SU-DHL-6 (cell line): ENCODE measurements around the gene STIM2.
A peak's percentile ranks its signal among the peaks of the same experiment; 100 is the strongest.

ENCODE experiments used
- H2AFZ ChIP-seq: fragments of 200-600 bp; sonication (generic); 2 replicates; pipeline ENCODE4 v1.6.1; 2014; ENCODE audit warnings: low read depth, mild to moderate bottlenecking, moderate library complexity, mixed read lengths, antibody characterized with exemption, low read length; ENCODE audit not compliant: severe bottlenecking
- H3F3A ChIP-seq: fragments of 200-600 bp; shearing (Covaris generic); 2 replicates; pipeline ENCODE4 v1.6.0; 2016; ENCODE audit warnings: antibody characterized with exemption, mild to moderate bottlenecking; ENCODE audit not compliant: insufficient read depth
- H3K27ac ChIP-seq: fragments of 200-600 bp; sonication (generic); 2 replicates; pipeline ENCODE4 v1.5.1; 2016; ENCODE audit warnings: low read depth, mild to moderate bottlenecking, low read length, moderate library complexity, mixed read lengths
- H3K27me3 ChIP-seq: fragments of 200-600 bp; sonication (generic), shearing (Covaris generic); 2 replicates; pipeline ENCODE4 v1.6.0; 2014; ENCODE audit warnings: mild to moderate bottlenecking, low read length
- H3K36me3 ChIP-seq: fragments of 200-600 bp; sonication (generic); 2 replicates; pipeline ENCODE4 v1.6.1; 2014; ENCODE audit warnings: mild to moderate bottlenecking, low read length, mixed read lengths
- H3K4me2 ChIP-seq: fragments of 300-600, 200-600 bp; shearing (Covaris generic), sonication (generic); 2 replicates; pipeline ENCODE4 v1.6.0; 2014; ENCODE audit warnings: low read length, low read depth, mild to moderate bottlenecking; ENCODE audit not compliant: poor library complexity, severe bottlenecking
- H3K4me3 ChIP-seq: fragments of 200-600 bp; sonication (generic); 2 replicates; pipeline ENCODE4 v1.5.1; 2014; ENCODE audit warnings: antibody characterized with exemption, low read length, mild to moderate bottlenecking, mixed read lengths; ENCODE audit not compliant: insufficient read depth, poor library complexity, severe bottlenecking
- H3K79me2 ChIP-seq: fragments of 200-600 bp; sonication (generic); 2 replicates; pipeline ENCODE4 v1.6.1; 2014; ENCODE audit warnings: mild to moderate bottlenecking, low read length, moderate library complexity; ENCODE audit not compliant: insufficient read depth
- H3K9ac ChIP-seq: fragments of 200-600 bp; sonication (generic); 2 replicates; pipeline ENCODE4 v1.7.0; 2014; ENCODE audit warnings: mild to moderate bottlenecking, low read length
- H3K9me2 ChIP-seq: fragments of 200-600 bp; sonication (generic); replicated peaks from 2 replicates; pipeline ENCODE4 v1.6.1; 2014; ENCODE audit warnings: low read length; ENCODE audit not compliant: insufficient read depth
- H3K9me3 ChIP-seq: fragments of 200-600 bp; sonication (generic); 2 replicates; pipeline ENCODE4 v1.6.1; 2014; ENCODE audit warnings: low read length, mixed read lengths; ENCODE audit not compliant: insufficient read depth
- H4K20me1 ChIP-seq: fragments of 200-600 bp; sonication (generic); 2 replicates; pipeline ENCODE4 v1.6.1; 2014; ENCODE audit warnings: low read depth, mild to moderate bottlenecking, antibody characterized with exemption, low read length, moderate library complexity, mixed read lengths
- EZH2phosphoT487 ChIP-seq: fragments of 200-600 bp; sonication (generic), shearing (Covaris generic); conservative IDR thresholded peaks from 2 replicates; pipeline ENCODE4 v1.6.1; 2018; ENCODE audit warnings: mild to moderate bottlenecking, antibody characterized with exemption, low read length, moderate library complexity, mixed read lengths
- TF ChIP-seq, protein P1 (sequence below): fragments of 200-600 bp; sonication (generic); IDR thresholded peaks from one replicate; pipeline ENCODE4 v1.5.1; 2017; ENCODE audit warnings: antibody characterized with exemption, mild to moderate bottlenecking, low read length, moderate library complexity; ENCODE audit not compliant: insufficient read depth, poor library complexity, severe bottlenecking

The STIM2 gene

DNA sequence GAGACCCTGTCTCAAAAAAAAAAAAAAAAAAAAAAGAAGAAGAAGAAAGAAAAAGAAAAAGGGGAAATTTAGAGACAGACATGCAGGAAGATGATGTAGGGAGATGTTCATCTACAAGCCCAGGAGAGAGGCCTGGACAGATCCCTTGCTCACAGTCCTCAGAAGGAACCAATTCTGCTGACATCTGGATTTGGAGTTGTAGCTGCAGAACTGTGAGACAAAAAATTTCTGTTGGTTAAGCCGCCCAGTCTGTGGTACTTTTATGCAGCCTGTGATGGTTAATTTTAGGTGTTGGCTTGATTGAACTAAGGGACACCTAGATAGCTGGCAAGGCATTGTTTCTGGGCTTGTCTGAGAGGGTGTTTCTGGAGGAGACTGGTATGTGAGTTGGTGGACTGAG lies 10.1 kb upstream of the STIM2 start:
- H3K9me2 ChIP-seq: no peaks in the 10 kb centered on the region
- H3F3A ChIP-seq: peaks cover 5% of the 10 kb centered on the region; the same call in 1 of the 2 replicates
- H3K4me3 ChIP-seq: no peak overlapping the region
- no peak overlapping the region for H3K27ac ChIP-seq
- H3K27me3 ChIP-seq: no peaks in the 10 kb centered on the region
- H3K36me3 ChIP-seq: 0 out of 2 replicates have a peak, but pooled peaks cover 4% of the 10 kb centered on the region
- TF ChIP-seq, protein P1, sequence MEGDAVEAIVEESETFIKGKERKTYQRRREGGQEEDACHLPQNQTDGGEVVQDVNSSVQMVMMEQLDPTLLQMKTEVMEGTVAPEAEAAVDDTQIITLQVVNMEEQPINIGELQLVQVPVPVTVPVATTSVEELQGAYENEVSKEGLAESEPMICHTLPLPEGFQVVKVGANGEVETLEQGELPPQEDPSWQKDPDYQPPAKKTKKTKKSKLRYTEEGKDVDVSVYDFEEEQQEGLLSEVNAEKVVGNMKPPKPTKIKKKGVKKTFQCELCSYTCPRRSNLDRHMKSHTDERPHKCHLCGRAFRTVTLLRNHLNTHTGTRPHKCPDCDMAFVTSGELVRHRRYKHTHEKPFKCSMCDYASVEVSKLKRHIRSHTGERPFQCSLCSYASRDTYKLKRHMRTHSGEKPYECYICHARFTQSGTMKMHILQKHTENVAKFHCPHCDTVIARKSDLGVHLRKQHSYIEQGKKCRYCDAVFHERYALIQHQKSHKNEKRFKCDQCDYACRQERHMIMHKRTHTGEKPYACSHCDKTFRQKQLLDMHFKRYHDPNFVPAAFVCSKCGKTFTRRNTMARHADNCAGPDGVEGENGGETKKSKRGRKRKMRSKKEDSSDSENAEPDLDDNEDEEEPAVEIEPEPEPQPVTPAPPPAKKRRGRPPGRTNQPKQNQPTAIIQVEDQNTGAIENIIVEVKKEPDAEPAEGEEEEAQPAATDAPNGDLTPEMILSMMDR: no peak
- no peak for TF ChIP-seq EZH2phosphoT487
- H3K79me2 ChIP-seq: no peaks in the 10 kb centered on the region
- H3K4me2 ChIP-seq: no peak overlapping the region
- H4K20me1 ChIP-seq: no peaks in the 10 kb centered on the region
- H3K9ac ChIP-seq: no peak overlapping the region
- no peak overlapping the region for H2AFZ ChIP-seq
- H3K9me3 ChIP-seq: no peaks in the 10 kb centered on the region

DNA sequence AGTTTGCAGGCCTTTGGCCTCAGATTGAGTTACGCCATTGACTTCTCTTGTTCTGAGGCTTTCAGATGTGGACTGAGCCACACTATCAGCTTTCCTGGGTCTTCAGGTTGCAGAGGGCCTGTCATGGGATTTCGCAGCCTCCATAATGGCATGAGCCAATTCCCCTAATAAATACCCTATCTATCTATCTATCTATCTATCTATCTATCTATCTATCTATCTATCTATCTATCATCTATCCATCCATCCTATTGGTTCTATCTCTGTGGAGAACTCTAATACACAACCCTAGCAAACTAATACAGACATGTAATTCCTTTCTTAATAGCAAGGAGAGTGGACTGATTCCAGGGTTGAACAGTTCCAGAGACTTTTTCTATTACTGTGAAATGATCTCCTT lies 9.5 kb upstream of the STIM2 start:
- TF ChIP-seq EZH2phosphoT487: no peak
- TF ChIP-seq, protein P1: no peak
- Histone ChIP-seq H3K9me2 (no peaks in the 10 kb centered on the region), H3F3A (peaks cover 11% of the 10 kb centered on the region), H3K4me2 (no peak overlapping the region), H3K36me3 (0 out of 2 replicates have a peak, but pooled peaks cover 2% of the 10 kb centered on the region), H3K4me3 (no peak overlapping the region), H4K20me1 (no peaks in the 10 kb centered on the region), H3K79me2 (no peaks in the 10 kb centered on the region), H3K27me3 (no peaks in the 10 kb centered on the region), H3K27ac (no peak overlapping the region), H3K9me3 (no peaks in the 10 kb centered on the region), H2AFZ (no peak overlapping the region), H3K9ac (no peak overlapping the region)

DNA sequence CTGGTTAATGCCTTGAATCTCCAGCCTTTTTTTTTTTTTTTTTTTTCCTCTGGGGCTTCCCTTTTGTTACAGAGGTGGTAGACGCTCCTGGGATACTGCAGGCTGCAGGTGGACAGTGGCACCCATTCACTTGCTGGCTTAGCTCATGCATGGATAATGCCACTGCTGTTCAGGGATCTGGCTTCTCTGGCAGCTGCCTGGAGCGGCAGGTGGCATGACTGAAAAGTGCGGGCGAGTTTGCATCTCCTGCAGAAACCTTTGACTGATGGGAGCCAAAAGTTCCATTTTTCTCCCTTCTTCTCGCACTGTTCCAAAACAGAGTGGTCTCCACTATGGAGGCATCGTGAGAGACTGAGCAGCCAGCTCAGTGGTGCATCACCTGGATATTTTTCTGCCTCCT lies 5.9 kb upstream of the STIM2 start:
- no peaks in the 10 kb centered on the region for H3K9me2 ChIP-seq
- no peak overlapping the region for H3K9ac ChIP-seq
- H3K9me3 ChIP-seq: no peaks in the 10 kb centered on the region
- no peak overlapping the region for H3K4me3 ChIP-seq
- no peak overlapping the region for H2AFZ ChIP-seq
- no peaks in the 10 kb centered on the region for H3K36me3 ChIP-seq
- H3F3A ChIP-seq: peaks cover 34% of the 10 kb centered on the region
- H3K27me3 ChIP-seq: no peaks in the 10 kb centered on the region
- TF ChIP-seq, protein P1: no peak
- no peak for TF ChIP-seq EZH2phosphoT487
- H3K79me2 ChIP-seq: peaks cover 21% of the 10 kb centered on the region
- H4K20me1 ChIP-seq: no peaks in the 10 kb centered on the region
- no peak overlapping the region for H3K4me2 ChIP-seq
- H3K27ac ChIP-seq: no peak overlapping the region

DNA sequence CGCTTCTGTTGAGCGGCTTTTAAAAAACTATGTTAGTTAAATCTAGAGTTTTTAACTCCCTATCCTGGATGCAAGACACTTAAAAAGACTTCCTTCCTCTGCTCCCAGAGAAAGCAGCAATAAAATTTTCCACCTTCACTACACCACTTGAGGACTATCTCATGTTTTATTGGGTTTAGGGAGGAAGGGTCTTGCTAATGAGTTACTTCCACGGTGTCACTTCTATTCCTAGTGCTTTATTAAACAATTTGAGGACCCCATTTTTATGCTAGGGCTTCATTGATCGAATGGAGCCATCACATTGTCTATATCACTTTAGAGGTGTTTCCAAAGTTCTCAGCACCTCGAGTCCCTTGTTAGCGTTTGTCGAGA lies 3.7 kb upstream of the STIM2 start:
- no peak for TF ChIP-seq EZH2phosphoT487
- TF ChIP-seq, protein P1: no peak
- H3K9me3 ChIP-seq: no peaks in the 10 kb centered on the region
- peak overlapping the region; percentile 25 for H3K27ac ChIP-seq

More for the DNA sequence above, 3.7 kb upstream of the STIM2 start:
- H3K36me3 ChIP-seq: no peaks in the 10 kb centered on the region
- peak overlapping the region; percentile 82 for H3K9ac ChIP-seq
- H3K4me2 ChIP-seq: peak overlapping the region; percentile 54
- H3F3A ChIP-seq: peaks cover 43% of the 10 kb centered on the region
- H4K20me1 ChIP-seq: 0 out of 2 replicates have a peak, but pooled peaks cover under 1% of the 10 kb centered on the region
- H3K4me3 ChIP-seq: peak overlapping the region; percentile 51
- peaks cover 30% of the 10 kb centered on the region for H3K79me2 ChIP-seq
- peak overlapping the region; percentile 21 for H2AFZ ChIP-seq
- no peaks in the 10 kb centered on the region for H3K27me3 ChIP-seq
- H3K9me2 ChIP-seq: no peaks in the 10 kb centered on the region
